HepG2 (cell line): Measurements from ENCODE around the gene XKR3. TPM values are rescaled to one million over a fixed set of nuclear protein-coding genes. Genes with fewer than 3 reads are reported as not detected.

ENCODE experiments used
- ATAC-seq: fragments of 200-7000 bp; cut with Tn5 transposase; 3 replicates; pipeline ENCODE4 v1.9.1; 2020; ENCODE audit warnings: mild to moderate bottlenecking, moderate library complexity
- BruUV-seq: library from RNA; stranded (reverse); fragments of 400-500 nt; replicated peaks from 2 replicates; lab custom pipeline; 2021; lab: Mats Ljungman, UMichigan
- CTCF ChIA-PET: fragments of 300-600 bp; formaldehyde crosslinking; extraction: SDS; loops from one replicate; lab custom pipeline; 2021; ENCODE audit warnings: low total read pairs, inconsistent platforms, low intra/inter-chr PET ratio; lab: Yijun Ruan, JAX
- POLR2A ChIA-PET: fragments of 350-600 bp; sonication (Branson Sonifier 250); formaldehyde crosslinking; loops from one replicate; lab custom pipeline; 2020; ENCODE audit warnings: antibody characterized with exemption, inconsistent platforms; lab: Yijun Ruan, JAX
- DNase-seq: peaks from one replicate; pipeline ENCODE4 v3.0.0-alpha.2; 2015; ENCODE audit warnings: low spot score
- FAIRE-seq: peaks from 3 replicates; lab custom pipeline; 2011; peaks lifted over from hg19 to GRCh38; lab: Jason Lieb, UNC
- H2AFZ ChIP-seq: one replicate; pipeline ENCODE4 v1.6.1; 2011; ENCODE audit warnings: low read length, inconsistent platforms
- H3K27ac ChIP-seq: fragments of 300-600 bp; 3 replicates; pipeline ENCODE4 v1.8.0; 2011; ENCODE audit warnings: mixed run types, mild to moderate bottlenecking, mixed read lengths, low read length, inconsistent platforms; ENCODE audit not compliant: insufficient read depth; ENCODE audit errors: extremely low read length
- H3K27me3 ChIP-seq, 2 experiments: fragments of 200-600 bp in 1 of 2; 2 replicates in 1 of 2; 3 replicates in 1 of 2; pipeline versions ENCODE4 v1.6.0 to v1.8.0; 2011; ENCODE audit warnings: low read length in 2 of 2, mild to moderate bottlenecking in 2 of 2, moderate library complexity in 2 of 2, inconsistent platforms in 1 of 2; ENCODE audit not compliant: insufficient read depth in 2 of 2, control insufficient read depth in 1 of 2
- H3K36me3 ChIP-seq, 2 experiments: fragments of 200-600 bp in 1 of 2; replicated peaks in 1 of 2; 2 replicates in 1 of 2; 3 replicates in 1 of 2; pipeline versions ENCODE4 v1.5.1 to v1.8.0; 2011; ENCODE audit warnings: low read length in 2 of 2, inconsistent platforms in 1 of 2; ENCODE audit not compliant: insufficient read depth in 2 of 2, control insufficient read depth in 1 of 2
- H3K4me1 ChIP-seq: 2 replicates; pipeline ENCODE4 v1.5.1; 2012; ENCODE audit warnings: low read length, inconsistent platforms; ENCODE audit not compliant: insufficient read depth
- H3K4me2 ChIP-seq: 2 replicates; pipeline ENCODE4 v1.6.0; 2011; ENCODE audit warnings: low read depth, low read length, inconsistent platforms
- H3K4me3 ChIP-seq, 3 experiments: fragments of 200-600 bp in 1 of 3; sonication (generic), shearing (Covaris generic) in 1 of 3; replicated peaks in 1 of 3; 2 replicates each; pipeline ENCODE4 v1.5.1; 2011 to 2016; ENCODE audit warnings: low read length in 3 of 3, inconsistent platforms in 2 of 3, low read depth in 2 of 3, mild to moderate bottlenecking in 2 of 3, control low read depth in 1 of 3, mixed read lengths in 1 of 3; ENCODE audit not compliant: insufficient read depth in 1 of 3
- H3K79me2 ChIP-seq: one replicate; pipeline ENCODE4 v1.6.1; 2011; ENCODE audit warnings: low read length, inconsistent platforms; ENCODE audit not compliant: insufficient read depth
- H3K9ac ChIP-seq: 2 replicates; pipeline ENCODE4 v1.6.0; 2011; ENCODE audit warnings: mild to moderate bottlenecking, low read depth, low read length, inconsistent platforms; ENCODE audit not compliant: insufficient read depth
- H3K9me3 ChIP-seq: 2 replicates; pipeline ENCODE4 v1.5.1; 2012; ENCODE audit warnings: mild to moderate bottlenecking, low read length
- H4K20me1 ChIP-seq: 2 replicates; pipeline ENCODE4 v1.6.0; 2011; ENCODE audit warnings: inconsistent platforms, mild to moderate bottlenecking, low read length, moderate library complexity; ENCODE audit not compliant: insufficient read depth
- LCORL ChIP-seq, 2 experiments: fragments of 450-650 bp in 1 of 2; sonication (generic) in 1 of 2; formaldehyde crosslinking in 1 of 2; IDR thresholded peaks; 2 replicates each; pipeline versions ENCODE4 v1.5.0 to v1.6.1; 2017 to 2020; ENCODE audit warnings: antibody characterized with exemption in 1 of 2, missing genetic modification reagents in 1 of 2
- MAFK ChIP-seq, 2 experiments: IDR thresholded peaks in 1 of 2; conservative IDR thresholded peaks in 1 of 2; 2 replicates each; pipeline ENCODE4 v1.6.1; 2011; ENCODE audit warnings: improper control_type of control experiment in 2 of 2, low read length in 2 of 2
- NR3C1 ChIP-seq: sonication (generic); formaldehyde crosslinking; IDR thresholded peaks from 2 replicates; pipeline ENCODE4 v1.4.0; 2020; ENCODE audit warnings: missing genetic modification reagents
- POLR2A ChIP-seq, 2 experiments: IDR thresholded peaks; 2 replicates each; pipeline ENCODE4 v1.6.1; 2011; ENCODE audit warnings: low read depth in 2 of 2, low read length in 2 of 2, mild to moderate bottlenecking in 1 of 2, moderate library complexity in 1 of 2; ENCODE audit not compliant: insufficient read depth in 1 of 2
- ZNF292 ChIP-seq: sonication (generic); formaldehyde crosslinking; IDR thresholded peaks from 2 replicates; pipeline ENCODE4 v1.8.1; 2022; ENCODE audit warnings: mild to moderate bottlenecking, low read depth, missing genetic modification reagents, borderline replicate concordance
- ZNF329 ChIP-seq: sonication (generic); formaldehyde crosslinking; IDR thresholded peaks from 2 replicates; pipeline ENCODE4 v1.9.0; 2021; ENCODE audit warnings: low read depth, mild to moderate bottlenecking, missing genetic modification reagents
- ZNF674 ChIP-seq: sonication (generic); formaldehyde crosslinking; IDR thresholded peaks from 2 replicates; pipeline ENCODE4 v1.5.0; 2020; ENCODE audit warnings: low read depth, mild to moderate bottlenecking, missing genetic modification reagents
- ZNF784 ChIP-seq: sonication (generic); formaldehyde crosslinking; IDR thresholded peaks from 2 replicates; pipeline ENCODE4 v1.5.1; 2020; ENCODE audit warnings: missing genetic modification reagents, mild to moderate bottlenecking, borderline replicate concordance
- WGBS: methylation state at CpG from one replicate; pipeline ENCODE4 v1.1.6; 2017; ENCODE audit warnings: low lambda C conversion rate; 5-methylcytosine and 5-hydroxymethylcytosine counted together
- in situ Hi-C: cut with HindIII; loops from 2 replicates; pipeline ENCODE4 v1.10.0; 2017; ENCODE audit warnings: low pct_unique_long_range_greater_than_20kb; ENCODE audit not compliant: extremely low pct_ligation_motif_present
- intact Hi-C: fragments of 100-400 bp; cut with micrococcal nuclease; formaldehyde crosslinking; loops from one replicate; pipeline ENCODE4 v1.10.0; 2022; ENCODE audit not compliant: unreplicated experiment
- polyA plus RNA-seq, 8 experiments: library from polyadenylated mRNA; depleted of rRNA in 3 of 8; stranded (reverse) in 7 of 8; unstranded in 1 of 8; fragments of >200 nt; fragmentation: Illumina TruSeq in 4 of 8; extraction: Trizol in 4 of 8; gene quantifications; 2 replicates each; pipeline versions ENCODE4 v1.2.1 to v1.2.3, GENCODE V29; 2011 to 2016; ENCODE audit warnings: low read depth in 4 of 8, missing spikeins in 1 of 8, mixed read lengths in 1 of 8; ENCODE audit not compliant: insufficient read depth in 1 of 8
- total RNA-seq, 5 experiments: library from RNA; depleted of rRNA; stranded (reverse); fragments of >200 nt; fragmentation: Illumina TruSeq; extraction: Trizol; gene quantifications; 2 replicates each; pipeline ENCODE4 v1.2.3, GENCODE V29; 2016; ENCODE audit warnings: low read depth in 1 of 5
- TF ChIP-seq, protein P1 (sequence below): IDR thresholded peaks from 2 replicates; pipeline ENCODE4 v1.6.1; 2016; ENCODE audit warnings: low read depth, missing genetic modification reagents, missing compliant biosample characterization
- TF ChIP-seq, protein P2 (sequence below): sonication (generic); formaldehyde crosslinking; IDR thresholded peaks from 2 replicates; pipeline ENCODE4 v1.4.0; 2020; ENCODE audit warnings: missing genetic modification reagents, low read depth, mild to moderate bottlenecking, borderline replicate concordance
- TF ChIP-seq, protein P3 (sequence below): sonication (generic); formaldehyde crosslinking; IDR thresholded peaks from 2 replicates; pipeline ENCODE4 v1.4.0; 2020; ENCODE audit warnings: missing genetic modification reagents, mild to moderate bottlenecking, borderline replicate concordance
- TF ChIP-seq, protein P4 (sequence below): sonication (generic); formaldehyde crosslinking; IDR thresholded peaks from 2 replicates; pipeline ENCODE4 v1.5.0; 2020; ENCODE audit warnings: missing genetic modification reagents

The XKR3 gene
- total and polyA plus RNA-seq, 2 of the 13 experiments (the other 11 are each of a cell fraction or from before 2014, with no cell fraction given) = not detected

- TF ChIP-seq, protein P1, sequence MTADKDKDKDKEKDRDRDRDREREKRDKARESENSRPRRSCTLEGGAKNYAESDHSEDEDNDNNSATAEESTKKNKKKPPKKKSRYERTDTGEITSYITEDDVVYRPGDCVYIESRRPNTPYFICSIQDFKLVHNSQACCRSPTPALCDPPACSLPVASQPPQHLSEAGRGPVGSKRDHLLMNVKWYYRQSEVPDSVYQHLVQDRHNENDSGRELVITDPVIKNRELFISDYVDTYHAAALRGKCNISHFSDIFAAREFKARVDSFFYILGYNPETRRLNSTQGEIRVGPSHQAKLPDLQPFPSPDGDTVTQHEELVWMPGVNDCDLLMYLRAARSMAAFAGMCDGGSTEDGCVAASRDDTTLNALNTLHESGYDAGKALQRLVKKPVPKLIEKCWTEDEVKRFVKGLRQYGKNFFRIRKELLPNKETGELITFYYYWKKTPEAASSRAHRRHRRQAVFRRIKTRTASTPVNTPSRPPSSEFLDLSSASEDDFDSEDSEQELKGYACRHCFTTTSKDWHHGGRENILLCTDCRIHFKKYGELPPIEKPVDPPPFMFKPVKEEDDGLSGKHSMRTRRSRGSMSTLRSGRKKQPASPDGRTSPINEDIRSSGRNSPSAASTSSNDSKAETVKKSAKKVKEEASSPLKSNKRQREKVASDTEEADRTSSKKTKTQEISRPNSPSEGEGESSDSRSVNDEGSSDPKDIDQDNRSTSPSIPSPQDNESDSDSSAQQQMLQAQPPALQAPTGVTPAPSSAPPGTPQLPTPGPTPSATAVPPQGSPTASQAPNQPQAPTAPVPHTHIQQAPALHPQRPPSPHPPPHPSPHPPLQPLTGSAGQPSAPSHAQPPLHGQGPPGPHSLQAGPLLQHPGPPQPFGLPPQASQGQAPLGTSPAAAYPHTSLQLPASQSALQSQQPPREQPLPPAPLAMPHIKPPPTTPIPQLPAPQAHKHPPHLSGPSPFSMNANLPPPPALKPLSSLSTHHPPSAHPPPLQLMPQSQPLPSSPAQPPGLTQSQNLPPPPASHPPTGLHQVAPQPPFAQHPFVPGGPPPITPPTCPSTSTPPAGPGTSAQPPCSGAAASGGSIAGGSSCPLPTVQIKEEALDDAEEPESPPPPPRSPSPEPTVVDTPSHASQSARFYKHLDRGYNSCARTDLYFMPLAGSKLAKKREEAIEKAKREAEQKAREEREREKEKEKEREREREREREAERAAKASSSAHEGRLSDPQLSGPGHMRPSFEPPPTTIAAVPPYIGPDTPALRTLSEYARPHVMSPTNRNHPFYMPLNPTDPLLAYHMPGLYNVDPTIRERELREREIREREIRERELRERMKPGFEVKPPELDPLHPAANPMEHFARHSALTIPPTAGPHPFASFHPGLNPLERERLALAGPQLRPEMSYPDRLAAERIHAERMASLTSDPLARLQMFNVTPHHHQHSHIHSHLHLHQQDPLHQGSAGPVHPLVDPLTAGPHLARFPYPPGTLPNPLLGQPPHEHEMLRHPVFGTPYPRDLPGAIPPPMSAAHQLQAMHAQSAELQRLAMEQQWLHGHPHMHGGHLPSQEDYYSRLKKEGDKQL = no peak
- TF ChIP-seq MAFK (conservative IDR thresholded peaks at IDR 0.05 in 1 of 2, IDR thresholded peaks at IDR 0.05 in 1 of 2; ENCODE audit: low read length in 2 of 2) = no peak
- TF ChIP-seq, protein P2, sequence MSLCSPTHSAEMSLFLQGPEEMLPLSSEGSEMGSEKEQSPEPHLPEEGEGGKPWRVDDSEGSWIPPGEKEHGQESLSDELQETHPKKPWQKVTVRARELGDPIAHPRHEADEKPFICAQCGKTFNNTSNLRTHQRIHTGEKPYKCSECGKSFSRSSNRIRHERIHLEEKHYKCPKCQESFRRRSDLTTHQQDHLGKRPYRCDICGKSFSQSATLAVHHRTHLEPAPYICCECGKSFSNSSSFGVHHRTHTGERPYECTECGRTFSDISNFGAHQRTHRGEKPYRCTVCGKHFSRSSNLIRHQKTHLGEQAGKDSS (CRISPR knock-in tag) = no peak
- no peak for TF ChIP-seq LCORL (IDR thresholded peaks at IDR 0.05)
- TF ChIP-seq LCORL (CRISPR knock-in tag; IDR thresholded peaks at IDR 0.05) = no peak
Measured at GRCh38 chr22:16801088-16801487, 24.1 kb downstream of the XKR3 start (continued).

GRCh38 chr22:16800358-16800757 lies 24.9 kb downstream of the XKR3 start:
- Histone ChIP-seq H4K20me1 (no peaks in the 10 kb centered on the region), H3K27ac (no peak overlapping the region), H3K27me3 (no peaks in the 10 kb centered on the region), H3K4me1 (no peaks in the 10 kb centered on the region), H3K9me3 (no peaks in the 10 kb centered on the region), H2AFZ (no peak overlapping the region), H3K4me2 (no peak overlapping the region), H3K36me3 (no peaks in the 10 kb centered on the region), H3K9ac (no peak overlapping the region), H3K79me2 (no peaks in the 10 kb centered on the region), H3K4me3 (no peak overlapping the region)
- in situ Hi-C loops = no loop called here
- no peak for ATAC-seq
- intact Hi-C loops = no loop called here
- FAIRE-seq = no peak
- WGBS = 2% methylated on average over 1 of the region's 1 CpG
- ChIA-PET CTCF (no interaction called here), POLR2A (no interaction called here)
- DNase-seq = no peak
- BruUV-seq = no TSS peak
- TF ChIP-seq, protein P3, sequence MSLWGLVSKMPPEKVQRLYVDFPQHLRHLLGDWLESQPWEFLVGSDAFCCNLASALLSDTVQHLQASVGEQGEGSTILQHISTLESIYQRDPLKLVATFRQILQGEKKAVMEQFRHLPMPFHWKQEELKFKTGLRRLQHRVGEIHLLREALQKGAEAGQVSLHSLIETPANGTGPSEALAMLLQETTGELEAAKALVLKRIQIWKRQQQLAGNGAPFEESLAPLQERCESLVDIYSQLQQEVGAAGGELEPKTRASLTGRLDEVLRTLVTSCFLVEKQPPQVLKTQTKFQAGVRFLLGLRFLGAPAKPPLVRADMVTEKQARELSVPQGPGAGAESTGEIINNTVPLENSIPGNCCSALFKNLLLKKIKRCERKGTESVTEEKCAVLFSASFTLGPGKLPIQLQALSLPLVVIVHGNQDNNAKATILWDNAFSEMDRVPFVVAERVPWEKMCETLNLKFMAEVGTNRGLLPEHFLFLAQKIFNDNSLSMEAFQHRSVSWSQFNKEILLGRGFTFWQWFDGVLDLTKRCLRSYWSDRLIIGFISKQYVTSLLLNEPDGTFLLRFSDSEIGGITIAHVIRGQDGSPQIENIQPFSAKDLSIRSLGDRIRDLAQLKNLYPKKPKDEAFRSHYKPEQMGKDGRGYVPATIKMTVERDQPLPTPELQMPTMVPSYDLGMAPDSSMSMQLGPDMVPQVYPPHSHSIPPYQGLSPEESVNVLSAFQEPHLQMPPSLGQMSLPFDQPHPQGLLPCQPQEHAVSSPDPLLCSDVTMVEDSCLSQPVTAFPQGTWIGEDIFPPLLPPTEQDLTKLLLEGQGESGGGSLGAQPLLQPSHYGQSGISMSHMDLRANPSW (CRISPR knock-in tag) = no peak
- TF ChIP-seq NR3C1 (CRISPR knock-in tag) (no peak), ZNF329 (CRISPR knock-in tag) (no peak), POLR2A (IDR thresholded peaks at IDR 0.05; ENCODE audit: insufficient read depth in 1 of 2, low read depth in 2 of 2, low read length in 2 of 2) (no peak), ZNF292 (CRISPR knock-in tag) (no peak), ZNF784 (CRISPR knock-in tag) (no peak), ZNF674 (CRISPR knock-in tag) (no peak)
- TF ChIP-seq, protein P4, sequence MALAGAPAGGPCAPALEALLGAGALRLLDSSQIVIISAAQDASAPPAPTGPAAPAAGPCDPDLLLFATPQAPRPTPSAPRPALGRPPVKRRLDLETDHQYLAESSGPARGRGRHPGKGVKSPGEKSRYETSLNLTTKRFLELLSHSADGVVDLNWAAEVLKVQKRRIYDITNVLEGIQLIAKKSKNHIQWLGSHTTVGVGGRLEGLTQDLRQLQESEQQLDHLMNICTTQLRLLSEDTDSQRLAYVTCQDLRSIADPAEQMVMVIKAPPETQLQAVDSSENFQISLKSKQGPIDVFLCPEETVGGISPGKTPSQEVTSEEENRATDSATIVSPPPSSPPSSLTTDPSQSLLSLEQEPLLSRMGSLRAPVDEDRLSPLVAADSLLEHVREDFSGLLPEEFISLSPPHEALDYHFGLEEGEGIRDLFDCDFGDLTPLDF (CRISPR knock-in tag) = no peak
